ENCODE results near the gene PRSS50. TPM values are rescaled to one million over a fixed set of nuclear protein-coding genes. Genes with fewer than 3 reads are reported as not detected.

Gene PRSS50
- total and polyA plus RNA-seq, 10 donors = 0.14 to 0.34 TPM; not detected in 8

GRCh38 chr3:46668591-46668990 lies 49.1 kb downstream of the PRSS50 start:
- DNase-seq = peak; percentile 52
- TF ChIP-seq CTCF (IDR thresholded peaks at IDR 0.05 in 8 of 11, conservative IDR thresholded peaks at IDR 0.05 in 3 of 11) = no peak
- TF ChIP-seq POLR2AphosphoS5 (IDR thresholded peaks at IDR 0.05) = no peak
- TF ChIP-seq POLR2A (IDR thresholded peaks at IDR 0.05) = no peak
- 55 to 81% (median 68%) methylated on average over 2 of the region's 2 CpGs for WGBS, 5 donors
- Histone ChIP-seq H3K9me3 (no peaks in the 10 kb centered on the region), H3K27me3 (replicated peaks in 1 of 7) (no peaks in the 10 kb centered on the region), H3K27ac (no peak overlapping the region), H3K4me3 (no peak overlapping the region), H3K36me3 (peaks cover 0 to 23% (median 5%) of the 10 kb centered on the region in 6 donors), H3K4me1 (peaks cover 0 to 11% (median 5%) of the 10 kb centered on the region in 6 donors)
- intact Hi-C loops (cut with DNase I; ENCODE audit: low total_unique reads) = no loop called here

DNA sequence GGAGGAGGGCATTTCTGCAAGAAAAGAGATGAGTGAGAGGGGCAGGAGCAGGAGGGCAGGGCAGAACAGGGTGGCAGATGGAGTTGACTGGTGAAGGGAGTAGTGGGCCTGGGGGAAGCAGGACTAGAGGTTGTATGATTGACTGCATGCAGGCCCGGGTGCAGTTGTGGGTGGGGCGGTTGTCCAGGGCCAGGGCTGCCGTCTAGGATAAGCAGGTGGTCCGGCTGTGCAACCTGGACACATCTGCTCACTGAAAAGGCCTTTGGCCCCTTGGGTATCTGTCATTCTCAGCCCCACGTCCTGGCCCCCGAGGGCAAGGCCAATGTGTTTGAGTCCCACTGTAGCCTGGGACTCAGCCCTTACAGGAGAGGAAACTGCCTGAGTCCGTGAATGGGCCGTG lies 49.6 kb downstream of the PRSS50 start:
- DNase-seq = peak; percentile 51
- TF ChIP-seq POLR2A (IDR thresholded peaks at IDR 0.05) = no peak
- no peak for TF ChIP-seq CTCF (IDR thresholded peaks at IDR 0.05 in 8 of 11, conservative IDR thresholded peaks at IDR 0.05 in 3 of 11)
- peak in 1 of 3 donors; percentile 15 for TF ChIP-seq POLR2AphosphoS5 (IDR thresholded peaks at IDR 0.05)
- WGBS, 5 donors = 56 to 73% (median 61%) methylated on average over 8 of the region's 8 CpGs
- Histone ChIP-seq H3K36me3 (peaks cover 0 to 18% (median 1%) of the 10 kb centered on the region in 6 donors), H3K4me3 (no peak overlapping the region), H3K4me1 (peaks cover 0 to 16% (median 8%) of the 10 kb centered on the region in 6 donors), H3K27me3 (replicated peaks in 1 of 7) (no peaks in the 10 kb centered on the region), H3K9me3 (no peaks in the 10 kb centered on the region), H3K27ac (no peak overlapping the region)
- intact Hi-C loops (cut with DNase I; ENCODE audit: low total_unique reads) = no loop called here

- DNase-seq = peak; percentile 54
- Histone ChIP-seq H3K27me3 (replicated peaks in 1 of 7) (no peaks in the 10 kb centered on the region), H3K4me3 (no peak overlapping the region), H3K4me1 (peaks cover 0 to 21% (median 12%) of the 10 kb centered on the region in 6 donors), H3K27ac (no peak overlapping the region), H3K9me3 (no peaks in the 10 kb centered on the region), H3K36me3 (peaks cover 0 to 14% (median 0%) of the 10 kb centered on the region in 6 donors)
- TF ChIP-seq POLR2A (IDR thresholded peaks at IDR 0.05) (no peak), CTCF (IDR thresholded peaks at IDR 0.05 in 8 of 11, conservative IDR thresholded peaks at IDR 0.05 in 3 of 11) (no peak)
- intact Hi-C loops (cut with DNase I; ENCODE audit: low total_unique reads) = no loop called here
- WGBS, 5 donors = 84 to 92% (median 90%) methylated on average over 9 of the region's 9 CpGs
These were observed 50.0 kb downstream of the PRSS50 start for GRCh38 chr3:46667657-46668056.

GRCh38 chr3:46667061-46667621 lies 50.5 kb downstream of the PRSS50 start:
- peak; percentile 67 for DNase-seq
- H3K4me1 ChIP-seq = peaks cover 0 to 22% (median 12%) of the 10 kb centered on the region in 6 donors
- no peaks in the 10 kb centered on the region for H3K27me3 ChIP-seq (replicated peaks in 1 of 7)
- H3K27ac ChIP-seq = no peak overlapping the region
- 60 to 87% (median 80%) methylated on average over 3 to 8 of the region's 8 CpGs for WGBS, 5 donors
- TF ChIP-seq POLR2AphosphoS5 (IDR thresholded peaks at IDR 0.05) (peak in 1 of 3 donors; percentile 14), POLR2A (IDR thresholded peaks at IDR 0.05) (no peak)
- H3K4me3 ChIP-seq = no peak overlapping the region
- intact Hi-C loops (cut with DNase I; ENCODE audit: low total_unique reads) = no loop called here
- peaks cover 0 to 13% (median 0%) of the 10 kb centered on the region in 6 donors for H3K36me3 ChIP-seq
- no peaks in the 10 kb centered on the region for H3K9me3 ChIP-seq
